Measurements from ENCODE around the gene HDGFL1. TPM values are rescaled to one million over a fixed set of nuclear protein-coding genes. Genes with fewer than 3 reads are reported as not detected.

Gene HDGFL1
- total RNA-seq, 1 experiment from 2014 or later = not detected

DNA sequence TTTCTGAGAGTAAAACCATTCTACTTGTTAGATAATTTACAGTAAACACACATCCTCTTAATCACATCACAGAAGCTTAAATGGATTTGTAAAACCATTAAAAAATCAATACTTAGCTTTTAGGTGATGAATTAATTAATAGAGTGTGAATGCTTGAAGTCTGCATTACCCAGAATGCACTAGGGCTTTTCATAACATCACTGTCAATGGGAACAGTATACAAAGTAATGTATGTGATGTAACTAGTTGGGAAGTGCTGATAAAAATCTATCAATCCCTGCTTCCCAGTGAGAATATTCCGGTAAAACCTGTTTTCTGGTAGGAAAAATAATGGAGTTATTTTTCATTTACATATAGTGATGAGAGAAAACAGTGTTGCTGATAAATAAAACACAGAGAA is 23.1 kb upstream of the HDGFL1 start:
- no peaks in the 10 kb centered on the region for H3K4me1 Mint-ChIP-seq (ENCODE audit: insufficient read depth, unreplicated experiment)
- no peak overlapping the region for H3K4me3 Mint-ChIP-seq (ENCODE audit: unreplicated experiment)
- intact Hi-C loops (cut with micrococcal nuclease) = no loop called here
- no peaks in the 10 kb centered on the region for H3K27me3 Mint-ChIP-seq (ENCODE audit: insufficient read depth, unreplicated experiment)
- no peaks in the 10 kb centered on the region for H3K9me3 Mint-ChIP-seq (ENCODE audit: unreplicated experiment)
- POLR2A ChIA-PET = no interaction called here
- BruUV-seq (replicated peaks) = no TSS peak
- H3K36me3 Mint-ChIP-seq (ENCODE audit: insufficient read depth, unreplicated experiment) = no peaks in the 10 kb centered on the region
- no peak for DNase-seq (ENCODE audit: unreplicated experiment)
- TF ChIP-seq CTCF (IDR thresholded peaks at IDR 0.05; ENCODE audit: unreplicated experiment) = no peak
- CTCF ChIA-PET = interaction anchor here (0.7 kb wide), 2 partner anchors 12 to 39 kb away, joined by 3 read pairs; no protein-coding TSS in a partner anchor
- H3K27ac Mint-ChIP-seq (ENCODE audit: low read depth, unreplicated experiment) = no peak overlapping the region

- POLR2A ChIA-PET = no interaction called here
- no peak for TF ChIP-seq CTCF (IDR thresholded peaks at IDR 0.05; ENCODE audit: unreplicated experiment)
- H3K27ac Mint-ChIP-seq (ENCODE audit: low read depth, unreplicated experiment) = no peak overlapping the region
- DNase-seq (ENCODE audit: unreplicated experiment) = no peak
- H3K9me3 Mint-ChIP-seq (ENCODE audit: unreplicated experiment) = no peaks in the 10 kb centered on the region
- no peaks in the 10 kb centered on the region for H3K27me3 Mint-ChIP-seq (ENCODE audit: insufficient read depth, unreplicated experiment)
- BruUV-seq (replicated peaks) = no TSS peak
- CTCF ChIA-PET = interaction anchor here (1.0 kb wide), 1 partner anchor 38 kb away, joined by 3 read pairs; no protein-coding TSS in a partner anchor
- no peak overlapping the region for H3K4me3 Mint-ChIP-seq (ENCODE audit: unreplicated experiment)
- H3K36me3 Mint-ChIP-seq (ENCODE audit: insufficient read depth, unreplicated experiment) = no peaks in the 10 kb centered on the region
- intact Hi-C loops (cut with micrococcal nuclease) = no loop called here
- H3K4me1 Mint-ChIP-seq (ENCODE audit: insufficient read depth, unreplicated experiment) = no peaks in the 10 kb centered on the region
Measured at GRCh38 chr6:22550971-22551670, 18.2 kb upstream of the HDGFL1 start.

DNA sequence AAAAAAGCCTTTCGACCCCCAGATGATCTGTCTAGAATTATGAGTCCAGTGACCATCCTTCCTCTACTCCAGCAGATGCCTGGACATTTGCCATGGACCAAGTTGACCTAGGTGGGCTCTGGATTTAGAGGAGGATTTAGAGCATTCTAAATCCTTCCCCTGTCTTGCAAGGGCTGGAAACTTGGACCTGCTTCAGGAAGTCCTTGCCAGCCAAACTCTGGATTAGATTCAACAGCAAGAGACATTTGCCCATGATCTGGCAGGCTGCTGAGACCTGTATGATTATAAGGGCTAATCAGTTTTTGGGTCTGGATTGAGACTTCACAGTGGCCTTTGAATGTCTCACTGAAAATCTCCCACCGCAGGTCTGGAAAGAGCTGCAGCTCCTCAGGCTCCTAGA is 13.1 kb upstream of the HDGFL1 start:
- no peak for TF ChIP-seq CTCF (IDR thresholded peaks at IDR 0.05; ENCODE audit: unreplicated experiment)
- H3K4me1 Mint-ChIP-seq (ENCODE audit: insufficient read depth, unreplicated experiment) = no peaks in the 10 kb centered on the region
- no TSS peak for BruUV-seq (replicated peaks)
- H3K36me3 Mint-ChIP-seq (ENCODE audit: insufficient read depth, unreplicated experiment) = no peaks in the 10 kb centered on the region
- H3K9me3 Mint-ChIP-seq (ENCODE audit: unreplicated experiment) = no peaks in the 10 kb centered on the region
- intact Hi-C loops (cut with micrococcal nuclease) = no loop called here
- ChIA-PET CTCF (no interaction called here), POLR2A (interaction anchor here (0.7 kb wide), 1 partner anchor 400 kb away, joined by 3 read pairs; no protein-coding TSS in a partner anchor)
- no peaks in the 10 kb centered on the region for H3K27me3 Mint-ChIP-seq (ENCODE audit: insufficient read depth, unreplicated experiment)
- no peak overlapping the region for H3K4me3 Mint-ChIP-seq (ENCODE audit: unreplicated experiment)
- H3K27ac Mint-ChIP-seq (ENCODE audit: low read depth, unreplicated experiment) = no peak overlapping the region
- DNase-seq (ENCODE audit: unreplicated experiment) = no peak

DNA sequence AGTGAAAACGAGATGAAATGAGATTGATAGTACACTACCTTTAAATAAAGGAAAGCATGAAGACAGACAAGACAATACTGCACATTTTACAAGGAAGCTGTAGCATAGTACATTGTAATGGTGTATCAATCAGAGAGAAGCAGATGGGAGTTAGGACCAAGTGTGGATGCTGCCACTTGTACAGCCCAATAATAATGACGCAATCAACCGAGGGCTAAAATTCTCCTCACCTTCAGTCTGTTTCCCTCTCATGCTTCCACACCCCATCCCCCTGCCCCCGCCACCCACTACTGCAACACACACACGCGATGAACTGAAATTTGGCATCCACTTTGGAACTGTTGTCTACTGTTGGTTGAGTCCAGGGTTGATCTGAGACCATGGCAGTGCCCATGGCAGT is 12.4 kb upstream of the HDGFL1 start:
- Mint-ChIP-seq H3K27ac (ENCODE audit: low read depth, unreplicated experiment) (no peak overlapping the region), H3K27me3 (ENCODE audit: insufficient read depth, unreplicated experiment) (no peaks in the 10 kb centered on the region), H3K36me3 (ENCODE audit: insufficient read depth, unreplicated experiment) (no peaks in the 10 kb centered on the region), H3K4me1 (ENCODE audit: insufficient read depth, unreplicated experiment) (no peaks in the 10 kb centered on the region), H3K9me3 (ENCODE audit: unreplicated experiment) (no peaks in the 10 kb centered on the region), H3K4me3 (ENCODE audit: unreplicated experiment) (no peak overlapping the region)
- POLR2A ChIA-PET = no interaction called here
- DNase-seq (ENCODE audit: unreplicated experiment) = no peak
- no TSS peak for BruUV-seq (replicated peaks)
- TF ChIP-seq CTCF (IDR thresholded peaks at IDR 0.05; ENCODE audit: unreplicated experiment) = no peak
- CTCF ChIA-PET = no interaction called here
- intact Hi-C loops (cut with micrococcal nuclease) = no loop called here
